Stimulated activated CD4-positive, alpha-beta T cell treated with anti-CD3 and anti-CD28 coated beads, Interleukin-15, amount 100 ng/mL, for 48 hours (primary cell): ENCODE measurements around the gene AHNAK.
"Not testable (repeated sequence)": the region's sequence is repeated elsewhere in the genome, so short reads cannot be mapped to it uniquely, and the experiment has no call there.

Source experiments
- DNase-seq, 2 donors: peaks; one replicate each; pipeline ENCODE4 v3.0.0-alpha.2; 2020; ENCODE audit warnings: low read depth in 2 of 2

Gene AHNAK

GRCh38 chr11:62572431-62572830, 25.8 kb upstream of the AHNAK start:
- DNase-seq = no peak

GRCh38 chr11:62571493-62571892, 24.9 kb upstream of the AHNAK start:
- not testable (repeated sequence) for DNase-seq

- not testable (repeated sequence) for DNase-seq
Observed at GRCh38 chr11:62570903-62571302, 24.3 kb upstream of the AHNAK start.

- DNase-seq = no peak
Observed at GRCh38 chr11:62569611-62570010, 23.0 kb upstream of the AHNAK start.

GRCh38 chr11:62567018-62567633, 20.5 kb upstream of the AHNAK start:
- no peak for DNase-seq

GRCh38 chr11:62566247-62566646, 19.6 kb upstream of the AHNAK start:
- no peak for DNase-seq

GRCh38 chr11:62565100-62565802, 18.6 kb upstream of the AHNAK start:
- no peak for DNase-seq

GRCh38 chr11:62561677-62562230, 15.1 kb upstream of the AHNAK start:
- DNase-seq = not testable (repeated sequence)

GRCh38 chr11:62560566-62561103, 14.0 kb upstream of the AHNAK start:
- peak in 1 of 2 donors; percentile 64 for DNase-seq

GRCh38 chr11:62559626-62560025, 13.0 kb upstream of the AHNAK start:
- DNase-seq = not testable (repeated sequence)

- DNase-seq = no peak
Observed at GRCh38 chr11:62559204-62559603, 12.6 kb upstream of the AHNAK start.

- no peak for DNase-seq
Observed at GRCh38 chr11:62558669-62559068, 12.1 kb upstream of the AHNAK start.

- no peak for DNase-seq
Observed at GRCh38 chr11:62556875-62557631, 10.4 kb upstream of the AHNAK start.

- peak; percentile 70 to 75 for DNase-seq
Observed at GRCh38 chr11:62556108-62556874, 9.7 kb upstream of the AHNAK start.

- no peak for DNase-seq
Observed at GRCh38 chr11:62555464-62556107, 9.0 kb upstream of the AHNAK start.

GRCh38 chr11:62554387-62555167, 8.0 kb upstream of the AHNAK start:
- DNase-seq = no peak

- no peak for DNase-seq
Observed at GRCh38 chr11:62553839-62554361, 7.3 kb upstream of the AHNAK start.

GRCh38 chr11:62553080-62553838, 6.7 kb upstream of the AHNAK start:
- no peak for DNase-seq

- DNase-seq = no peak
Observed at GRCh38 chr11:62552485-62553079, 6.0 kb upstream of the AHNAK start.
